Effector memory CD8-positive, alpha-beta T cell (primary cell): Measurements from ENCODE around the gene WSB2.

Source experiments
- ATAC-seq: fragments of 150-1000 bp; cut with Tn5 transposase; replicated peaks from 2 replicates; pipeline ENCODE4 v1.10.0; 2021; ENCODE audit warnings: mild to moderate bottlenecking, moderate library complexity
- DNase-seq, 3 experiments: peaks; one replicate each; pipeline ENCODE4 v3.0.0; 2021
- H3K27ac Mint-ChIP-seq, 2 donors: one replicate each; pipeline ENCODE4 v1.8.0; 2022; ENCODE audit warnings: mild to moderate bottlenecking in 2 of 2, mixed read lengths in 2 of 2, moderate library complexity in 2 of 2
- H3K27me3 Mint-ChIP-seq, 2 donors: one replicate each; pipeline ENCODE4 v1.8.0; 2022; ENCODE audit warnings: mixed read lengths in 2 of 2
- H3K36me3 Mint-ChIP-seq: one replicate; pipeline ENCODE4 v1.8.0; 2022; ENCODE audit warnings: mild to moderate bottlenecking, moderate library complexity, mixed read lengths; ENCODE audit not compliant: insufficient read depth
- H3K4me1 Mint-ChIP-seq, 2 donors: one replicate each; pipeline ENCODE4 v1.8.0; 2022; ENCODE audit warnings: low read depth in 2 of 2, mixed read lengths in 2 of 2
- H3K4me3 Mint-ChIP-seq, 2 donors: one replicate each; pipeline ENCODE4 v1.8.0; 2022; ENCODE audit warnings: mild to moderate bottlenecking in 2 of 2, mixed read lengths in 2 of 2, moderate library complexity in 2 of 2
- H3K9me3 Mint-ChIP-seq, 2 donors: one replicate each; pipeline ENCODE4 v1.8.0; 2022; ENCODE audit warnings: mixed read lengths in 2 of 2

The WSB2 gene

GRCh38 chr12:118058227-118058626 lies 2.8 kb downstream of the WSB2 start:
- no peak for DNase-seq
- peak overlapping the region; percentile 57 to 98 for H3K27ac Mint-ChIP-seq
- peaks cover 31 to 45% of the 10 kb centered on the region in 2 donors for H3K4me1 Mint-ChIP-seq
- peaks cover 34% of the 10 kb centered on the region for H3K36me3 Mint-ChIP-seq
- ATAC-seq: no peak
- H3K4me3 Mint-ChIP-seq: no peak overlapping the region
- H3K9me3 Mint-ChIP-seq: no peaks in the 10 kb centered on the region
- no peaks in the 10 kb centered on the region for H3K27me3 Mint-ChIP-seq

- H3K36me3 Mint-ChIP-seq: peaks cover 29% of the 10 kb centered on the region
- DNase-seq (no peak), ATAC-seq (no peak)
- no peaks in the 10 kb centered on the region for H3K27me3 Mint-ChIP-seq
- H3K27ac Mint-ChIP-seq: peak overlapping the region; percentile 45 to 58
- H3K9me3 Mint-ChIP-seq: no peaks in the 10 kb centered on the region
- no peak overlapping the region for H3K4me3 Mint-ChIP-seq
- H3K4me1 Mint-ChIP-seq: peaks cover 39 to 48% of the 10 kb centered on the region in 2 donors
Observed at GRCh38 chr12:118055865-118056773, 4.9 kb downstream of the WSB2 start.

- Mint-ChIP-seq H3K36me3 (peaks cover 34% of the 10 kb centered on the region), H3K9me3 (no peaks in the 10 kb centered on the region), H3K27me3 (no peaks in the 10 kb centered on the region), H3K4me1 (peaks cover 41 to 51% of the 10 kb centered on the region in 2 donors), H3K27ac (peak overlapping the region in 1 of 2 donors; percentile 45), H3K4me3 (no peak overlapping the region)
- DNase-seq (peak; percentile 66 to 73 (median 68)), ATAC-seq (peak; percentile 67)
Observed at GRCh38 chr12:118055144-118055557, 5.8 kb downstream of the WSB2 start.

GRCh38 chr12:118053071-118053985 lies 7.7 kb downstream of the WSB2 start:
- Mint-ChIP-seq H3K9me3 (no peaks in the 10 kb centered on the region), H3K27me3 (no peaks in the 10 kb centered on the region), H3K4me1 (peaks cover 28 to 35% of the 10 kb centered on the region in 2 donors), H3K4me3 (peak overlapping the region; percentile 54 to 69), H3K36me3 (peaks cover 39% of the 10 kb centered on the region), H3K27ac (peak overlapping the region; percentile 88 to 95)
- peak; percentile 31 to 41 (median 32) for DNase-seq
- ATAC-seq: peak; percentile 74

- Mint-ChIP-seq H3K4me3 (peak overlapping the region; percentile 54 to 69), H3K36me3 (peaks cover 46% of the 10 kb centered on the region), H3K27ac (peak overlapping the region; percentile 88 to 95), H3K27me3 (no peaks in the 10 kb centered on the region), H3K9me3 (no peaks in the 10 kb centered on the region), H3K4me1 (peaks cover 28 to 34% of the 10 kb centered on the region in 2 donors)
- no peak for ATAC-seq
- no peak for DNase-seq
Observed at GRCh38 chr12:118052324-118053070, 8.5 kb downstream of the WSB2 start.

GRCh38 chr12:118050972-118051910 lies 9.7 kb downstream of the WSB2 start:
- peaks cover 27 to 32% of the 10 kb centered on the region in 2 donors for H3K4me1 Mint-ChIP-seq

GRCh38 chr12:118046430-118046829 lies 14.5 kb downstream of the WSB2 start:
- Mint-ChIP-seq H3K4me3 (no peak overlapping the region), H3K27me3 (no peaks in the 10 kb centered on the region), H3K36me3 (peaks cover 61% of the 10 kb centered on the region), H3K4me1 (peaks cover 8 to 9% of the 10 kb centered on the region in 2 donors), H3K27ac (no peak overlapping the region), H3K9me3 (no peaks in the 10 kb centered on the region)
- DNase-seq (no peak), ATAC-seq (no peak)

More at GRCh38 chr12:118050972-118051910, 9.7 kb downstream of the WSB2 start:
- Mint-ChIP-seq H3K36me3 (peaks cover 50% of the 10 kb centered on the region), H3K4me3 (peak overlapping the region; percentile 36 to 55), H3K27me3 (no peaks in the 10 kb centered on the region), H3K9me3 (no peaks in the 10 kb centered on the region), H3K27ac (peak overlapping the region; percentile 88 to 95)
- DNase-seq (no peak), ATAC-seq (no peak)

- Mint-ChIP-seq H3K4me3 (no peak overlapping the region), H3K4me1 (peaks cover 0 to 6% of the 10 kb centered on the region in 2 donors), H3K27ac (no peak overlapping the region), H3K27me3 (no peaks in the 10 kb centered on the region), H3K36me3 (peaks cover 50% of the 10 kb centered on the region), H3K9me3 (no peaks in the 10 kb centered on the region)
- DNase-seq: no peak
- ATAC-seq: no peak
Observed at GRCh38 chr12:118044577-118044976, 16.4 kb downstream of the WSB2 start.

GRCh38 chr12:118044075-118044474 lies 16.9 kb downstream of the WSB2 start:
- Mint-ChIP-seq H3K27me3 (no peaks in the 10 kb centered on the region), H3K36me3 (peaks cover 51% of the 10 kb centered on the region), H3K9me3 (no peaks in the 10 kb centered on the region), H3K4me3 (no peak overlapping the region), H3K27ac (no peak overlapping the region), H3K4me1 (peaks cover 0 to 6% of the 10 kb centered on the region in 2 donors)
- ATAC-seq: no peak
- DNase-seq: no peak

GRCh38 chr12:118042091-118042490 lies 18.9 kb downstream of the WSB2 start:
- DNase-seq: no peak
- H3K27me3 Mint-ChIP-seq: no peaks in the 10 kb centered on the region
- peak overlapping the region; percentile 53 to 77 for H3K27ac Mint-ChIP-seq
- peaks cover 56% of the 10 kb centered on the region for H3K36me3 Mint-ChIP-seq
- no peaks in the 10 kb centered on the region for H3K9me3 Mint-ChIP-seq
- no peak for ATAC-seq
- H3K4me3 Mint-ChIP-seq: no peak overlapping the region
- H3K4me1 Mint-ChIP-seq: peaks cover 0 to 6% of the 10 kb centered on the region in 2 donors

- Mint-ChIP-seq H3K27ac (no peak overlapping the region), H3K4me3 (no peak overlapping the region), H3K27me3 (no peaks in the 10 kb centered on the region), H3K4me1 (peaks cover 0 to 3% of the 10 kb centered on the region in 2 donors), H3K36me3 (peaks cover 84% of the 10 kb centered on the region), H3K9me3 (no peaks in the 10 kb centered on the region)
- no peak for ATAC-seq
- no peak for DNase-seq
Observed at GRCh38 chr12:118038137-118038536, 22.8 kb downstream of the WSB2 start.
